Hippocampal formation (tissue), 2 donors: ENCODE data around the gene TXNRD1.
"Not testable (repeated sequence)": the region's sequence is repeated elsewhere in the genome, so short reads cannot be mapped to it uniquely, and the experiment has no call there.

Experiments used
- DNase-seq, 2 donors: peaks; one replicate each; lab custom pipeline; 2025; lab: John Stamatoyannopoulos, UW

Gene TXNRD1

GRCh38 chr12:104280717-104281458 lies 65.3 kb downstream of the TXNRD1 start:
- no peak for DNase-seq

- no peak for DNase-seq
Observed at GRCh38 chr12:104281636-104282035, 66.1 kb downstream of the TXNRD1 start.

GRCh38 chr12:104282109-104282508 lies 66.5 kb downstream of the TXNRD1 start:
- DNase-seq = no peak

- no peak for DNase-seq
Observed at GRCh38 chr12:104285740-104286515, 70.3 kb downstream of the TXNRD1 start.

GRCh38 chr12:104286516-104287482 lies 71.2 kb downstream of the TXNRD1 start:
- DNase-seq = peak; percentile 83 to 88

- peak; percentile 72 to 82 for DNase-seq
Observed at GRCh38 chr12:104288635-104289274, 73.2 kb downstream of the TXNRD1 start.

- no peak for DNase-seq
Observed at GRCh38 chr12:104290320-104290719, 74.7 kb downstream of the TXNRD1 start.

GRCh38 chr12:104290855-104291254 lies 75.3 kb downstream of the TXNRD1 start:
- no peak for DNase-seq

GRCh38 chr12:104291867-104292524 lies 76.4 kb downstream of the TXNRD1 start:
- DNase-seq = no peak

GRCh38 chr12:104292872-104293794 lies 77.6 kb downstream of the TXNRD1 start:
- no peak for DNase-seq

- DNase-seq = not testable (repeated sequence)
Observed at GRCh38 chr12:104294158-104294859, 78.7 kb downstream of the TXNRD1 start.

GRCh38 chr12:104294927-104295668 lies 79.5 kb downstream of the TXNRD1 start:
- no peak for DNase-seq

GRCh38 chr12:104295954-104296353 lies 80.4 kb downstream of the TXNRD1 start:
- DNase-seq = no peak

GRCh38 chr12:104296718-104297117 lies 81.1 kb downstream of the TXNRD1 start:
- no peak for DNase-seq

GRCh38 chr12:104297477-104298113 lies 82.0 kb downstream of the TXNRD1 start:
- no peak for DNase-seq

- DNase-seq = no peak
Observed at GRCh38 chr12:104299842-104300481, 84.4 kb downstream of the TXNRD1 start.

GRCh38 chr12:104303538-104304151 lies 88.1 kb downstream of the TXNRD1 start, which contains the start of gene EID3:
EID3 (plus strand) TSS chr12:104303739; CDS start chr12:104303935, 196 bp downstream.
- peak; percentile 74 to 84 for DNase-seq
